ENCODE data around the gene TMEM100. TPM values are rescaled to one million over a fixed set of nuclear protein-coding genes. Genes with fewer than 3 reads are reported as not detected.

TMEM100 gene
- total and polyA plus RNA-seq, 2 of the 8 experiments (the other 6 are each of a cell fraction or from before 2014, with no cell fraction given): 0.36 to 0.48 TPM

DNA sequence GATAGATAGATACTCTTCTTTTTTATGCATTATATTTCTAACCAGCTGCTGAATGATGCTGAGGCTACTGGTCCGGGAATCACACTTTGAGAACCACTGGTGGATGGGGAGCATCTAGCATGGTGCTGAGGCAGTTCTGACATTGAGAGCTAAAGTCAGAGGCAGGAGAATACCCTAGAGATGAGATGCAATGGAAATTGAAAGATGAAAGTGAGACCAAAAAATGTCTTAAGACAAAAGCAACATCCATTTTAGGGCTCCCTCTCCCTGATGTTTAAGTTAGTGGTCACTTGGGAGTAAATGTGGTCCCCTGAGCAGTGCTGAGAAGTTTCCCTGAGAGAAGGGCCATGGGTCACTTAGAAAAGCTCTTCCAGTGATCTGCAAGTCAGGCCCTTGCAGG, 35.0 kb upstream of the TMEM100 start:
- Histone ChIP-seq H2AK5ac (ENCODE audit: low read depth, low read length) (no peak overlapping the region), H2BK120ac (replicated peaks; ENCODE audit: low read depth, low read length) (no peak overlapping the region), H4K8ac (ENCODE audit: extremely low read depth, insufficient read depth, low read length) (no peak overlapping the region), H3K23me2 (ENCODE audit: low read depth, low read length) (no peaks in the 10 kb centered on the region), H3K27ac (ENCODE audit: low read depth, low read length) (no peak overlapping the region), H3K4me2 (ENCODE audit: insufficient read depth in 1 of 2, low read depth in 2 of 2, low read length in 2 of 2) (no peak overlapping the region), H2BK15ac (ENCODE audit: low read length) (no peak overlapping the region), H3K4me1 (replicated peaks in 1 of 4; ENCODE audit: control insufficient read depth in 3 of 4, insufficient read depth in 4 of 4, low read length in 3 of 4) (no peaks in the 10 kb centered on the region; a peak in 1 of 7 replicates), H3K4me3 (ENCODE audit: extremely low read depth in 1 of 4, insufficient read depth in 2 of 4, low read depth in 3 of 4, low read length in 4 of 4) (no peak overlapping the region), H4K20me1 (replicated peaks in 1 of 2; ENCODE audit: control insufficient read depth in 1 of 2, insufficient read depth in 2 of 2, low read length in 2 of 2) (no peaks in the 10 kb centered on the region), H3K27me3 (replicated peaks in 1 of 4; ENCODE audit: control insufficient read depth in 3 of 4, extremely low read depth in 1 of 4, insufficient read depth in 3 of 4, low read length in 3 of 4) (no peaks in the 10 kb centered on the region), H2BK12ac (ENCODE audit: low read depth, low read length) (no peak overlapping the region), H2BK20ac (ENCODE audit: low read length) (no peak overlapping the region), H3K9me3 (ENCODE audit: insufficient read depth in 2 of 2, low read depth in 1 of 2, low read length in 1 of 2) (no peaks in the 10 kb centered on the region), H3K18ac (ENCODE audit: extremely low read depth, low read length) (no peak overlapping the region), H3K56ac (replicated peaks; ENCODE audit: insufficient read length, low read depth, low read length) (no peak overlapping the region), H3K14ac (ENCODE audit: insufficient read length) (no peak overlapping the region), H2AFZ (ENCODE audit: low read length) (no peak overlapping the region), H3K4ac (replicated peaks; ENCODE audit: insufficient read length, low read depth, low read length) (no peak overlapping the region), H3K9ac (replicated peaks in 1 of 4; ENCODE audit: extremely low read depth in 1 of 4, low read depth in 3 of 4, low read length in 3 of 4) (no peak overlapping the region), H3K23ac (ENCODE audit: insufficient read length) (no peak overlapping the region), H2BK5ac (ENCODE audit: low read depth, low read length) (no peak overlapping the region), H4K5ac (ENCODE audit: insufficient read length, low read depth, low read length) (no peak overlapping the region), H3K79me1 (ENCODE audit: low read depth, low read length) (no peaks in the 10 kb centered on the region), H3K79me2 (ENCODE audit: control insufficient read depth in 1 of 2, insufficient read depth in 2 of 2, low read length in 2 of 2) (no peaks in the 10 kb centered on the region), H4K91ac (replicated peaks; ENCODE audit: insufficient read length, low read length) (no peak overlapping the region), H3K36me3 (ENCODE audit: control insufficient read depth in 2 of 4, insufficient read depth in 4 of 4, low read length in 3 of 4) (no peaks in the 10 kb centered on the region)
- no peak for DNase-seq (ENCODE audit: low read depth in 1 of 2, low spot score in 2 of 2)
- ChIA-PET CTCF (ENCODE audit: partially characterized antibody) (interaction anchor here (0.9 to 1.9 kb wide), 3 partner anchors 12 to 231 kb away, joined by 3 to 9 read pairs (median 5); no protein-coding TSS in a partner anchor), POLR2A (ENCODE audit: partially characterized antibody) (interaction anchor here (1.2 kb wide), 1 partner anchor 40 kb away, joined by 3 read pairs; no protein-coding TSS in a partner anchor)
- TF ChIP-seq KDM4A (IDR thresholded peaks at IDR 0.05; ENCODE audit: low read depth, low read length, severe bottlenecking): no peak
- TF ChIP-seq TCF12 (IDR thresholded peaks at IDR 0.05; ENCODE audit: low read depth, low read length): no peak
- TF ChIP-seq ZNF274 (IDR thresholded peaks at IDR 0.05; ENCODE audit: borderline replicate concordance, extremely low read depth, low read length): no peak
- TF ChIP-seq, protein P1, sequence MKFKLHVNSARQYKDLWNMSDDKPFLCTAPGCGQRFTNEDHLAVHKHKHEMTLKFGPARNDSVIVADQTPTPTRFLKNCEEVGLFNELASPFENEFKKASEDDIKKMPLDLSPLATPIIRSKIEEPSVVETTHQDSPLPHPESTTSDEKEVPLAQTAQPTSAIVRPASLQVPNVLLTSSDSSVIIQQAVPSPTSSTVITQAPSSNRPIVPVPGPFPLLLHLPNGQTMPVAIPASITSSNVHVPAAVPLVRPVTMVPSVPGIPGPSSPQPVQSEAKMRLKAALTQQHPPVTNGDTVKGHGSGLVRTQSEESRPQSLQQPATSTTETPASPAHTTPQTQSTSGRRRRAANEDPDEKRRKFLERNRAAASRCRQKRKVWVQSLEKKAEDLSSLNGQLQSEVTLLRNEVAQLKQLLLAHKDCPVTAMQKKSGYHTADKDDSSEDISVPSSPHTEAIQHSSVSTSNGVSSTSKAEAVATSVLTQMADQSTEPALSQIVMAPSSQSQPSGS (IDR thresholded peaks at IDR 0.05; ENCODE audit: low read length): no peak
- TF ChIP-seq GABPA (IDR thresholded peaks at IDR 0.05; ENCODE audit: borderline replicate concordance, insufficient read depth, low read length): no peak
- TF ChIP-seq TBP (IDR thresholded peaks at IDR 0.05; ENCODE audit: low read depth, low read length): no peak
- no peak for TF ChIP-seq CBX5 (IDR thresholded peaks at IDR 0.05; ENCODE audit: low read depth, low read length)
- TF ChIP-seq POLR2A (IDR thresholded peaks at IDR 0.05; ENCODE audit: control extremely low read depth in 1 of 2, low read depth in 2 of 2, low read length in 2 of 2): no peak
- TF ChIP-seq CHD1 (IDR thresholded peaks at IDR 0.05; ENCODE audit: low read depth, low read length): no peak
- WGBS, 2 experiments (ENCODE audit: extremely low coverage in 1 of 2, insufficient coverage in 1 of 2, insufficient read length in 1 of 2, insufficient replicate concordance in 2 of 2, low coverage in 1 of 2, low lambda C conversion rate in 2 of 2, missing lambda C conversion rate in 1 of 2): 80% methylated on average over 1 of the region's 1 CpG; no CpG with 5 or more reads in 1 of the 2 experiments
- no peak for FAIRE-seq

All from H1 (cell line).